HG02938 (cell line): ENCODE results near the gene ADNP.
A peak's percentile ranks its signal among the peaks of the same experiment; 100 is the strongest.

Experiments
- ATAC-seq: cut with Tn5 transposase; IDR thresholded peaks from one replicate; pipeline ENCODE4 v1.9.1; 2021; ENCODE audit warnings: mild to moderate bottlenecking, moderate library complexity; ENCODE audit not compliant: unreplicated experiment

Gene ADNP

GRCh38 chr20:50932691-50933280 lies 1.5 kb upstream of the ADNP start:
- no peak for ATAC-seq

GRCh38 chr20:50932016-50932485 lies 814 bp upstream of the ADNP start:
- no peak for ATAC-seq

DNA sequence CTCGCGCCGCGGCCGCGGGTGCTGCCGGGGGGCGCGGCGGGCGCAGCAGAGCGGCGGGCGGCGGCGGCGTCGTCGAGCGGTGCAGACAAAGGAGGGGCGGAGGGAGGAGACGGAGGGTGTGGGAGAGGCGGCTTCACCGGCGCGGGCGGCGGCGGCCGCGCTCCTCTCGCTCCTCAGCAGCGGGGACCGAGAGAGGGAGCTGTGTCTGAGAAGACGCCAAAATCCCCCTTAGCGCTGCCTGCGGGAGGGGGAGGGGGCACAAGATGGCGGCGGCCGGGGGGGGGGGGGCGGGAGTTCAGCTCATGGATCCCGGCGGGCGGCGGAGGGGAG lies 296 bp downstream of the ADNP start:
- ATAC-seq = peak; percentile 16

DNA sequence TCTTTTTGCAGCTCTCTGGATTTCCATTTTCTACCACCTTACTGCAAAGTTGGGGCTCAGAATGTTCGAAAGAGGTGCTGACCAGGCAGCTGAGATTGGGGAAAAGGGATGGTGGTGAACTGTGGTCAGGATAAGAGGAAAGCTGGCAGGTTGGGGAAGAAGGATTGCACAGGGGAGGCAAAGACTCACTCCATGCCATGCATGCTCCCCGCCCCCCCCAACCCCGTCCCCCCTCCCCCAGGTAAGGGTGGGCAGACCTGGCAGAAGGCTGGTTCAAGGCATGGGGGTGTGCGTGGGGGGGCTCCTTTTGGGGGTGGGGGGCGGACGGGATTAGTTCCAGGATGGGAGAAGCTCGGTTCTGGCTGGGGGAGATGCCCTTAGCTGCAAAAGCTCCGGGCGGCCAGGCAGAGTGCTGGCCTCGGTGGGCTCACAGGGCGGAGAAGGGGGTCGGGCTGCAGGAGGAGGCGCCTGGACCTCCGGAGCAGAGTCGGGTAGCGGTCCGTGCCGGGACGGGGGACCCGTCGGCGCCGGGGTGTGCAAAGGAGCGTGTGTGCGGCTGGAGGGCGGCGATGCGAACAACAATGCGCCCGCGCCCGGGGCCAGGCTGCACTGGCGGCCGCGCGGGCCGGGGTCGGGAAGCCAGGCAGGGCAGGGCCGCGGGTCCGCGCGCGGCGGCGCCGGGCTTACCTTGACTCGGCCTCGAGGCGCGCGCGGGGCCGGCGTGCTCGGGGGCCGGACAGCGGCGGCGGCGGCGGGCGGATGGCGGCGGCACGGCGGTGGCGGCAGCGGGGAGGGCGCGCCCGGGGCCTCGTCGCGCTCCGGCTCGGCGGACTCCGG lies 880 bp downstream of the ADNP start:
- ATAC-seq = peak; percentile 2

DNA sequence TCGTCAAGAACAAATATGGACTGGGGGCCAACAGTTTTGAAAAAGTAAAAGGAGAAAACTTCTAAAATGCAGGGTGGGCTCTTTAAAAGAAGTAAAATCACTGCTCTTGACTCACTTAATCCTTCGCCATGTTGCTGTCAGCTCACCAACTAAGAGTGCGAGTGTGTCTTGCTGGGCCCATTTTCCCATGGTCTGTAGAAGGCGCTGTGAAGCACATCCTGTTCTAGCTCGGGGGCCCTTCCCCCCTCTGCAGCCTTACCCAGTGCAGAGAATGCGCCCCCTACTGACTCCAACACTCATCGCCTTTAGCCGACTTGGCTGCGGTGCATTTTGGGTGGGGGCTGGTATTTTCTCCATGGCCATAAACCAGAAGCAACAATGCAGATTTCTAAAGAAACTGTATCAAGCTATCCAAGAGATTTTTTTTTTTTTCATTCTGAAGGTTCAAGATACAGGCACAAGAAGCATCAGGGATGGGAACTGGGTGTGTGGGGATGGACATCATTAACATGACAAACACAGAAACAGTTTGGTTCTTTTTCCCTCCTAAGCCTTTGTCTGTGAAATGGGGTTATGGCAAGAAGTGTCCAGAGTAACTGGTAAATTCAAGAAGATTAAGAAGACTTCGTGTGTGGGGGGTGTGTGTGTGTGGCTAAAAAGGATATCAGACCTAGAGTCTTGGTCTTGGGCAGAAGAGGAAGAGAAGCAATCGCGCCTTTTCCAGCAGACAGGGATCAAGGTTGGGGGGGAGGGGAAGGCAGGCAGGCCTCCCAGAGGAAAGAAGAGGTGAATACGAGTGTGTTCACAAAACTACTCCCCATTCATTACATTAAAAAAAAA lies 1.7 kb downstream of the ADNP start:
- ATAC-seq = peak; percentile 58

DNA sequence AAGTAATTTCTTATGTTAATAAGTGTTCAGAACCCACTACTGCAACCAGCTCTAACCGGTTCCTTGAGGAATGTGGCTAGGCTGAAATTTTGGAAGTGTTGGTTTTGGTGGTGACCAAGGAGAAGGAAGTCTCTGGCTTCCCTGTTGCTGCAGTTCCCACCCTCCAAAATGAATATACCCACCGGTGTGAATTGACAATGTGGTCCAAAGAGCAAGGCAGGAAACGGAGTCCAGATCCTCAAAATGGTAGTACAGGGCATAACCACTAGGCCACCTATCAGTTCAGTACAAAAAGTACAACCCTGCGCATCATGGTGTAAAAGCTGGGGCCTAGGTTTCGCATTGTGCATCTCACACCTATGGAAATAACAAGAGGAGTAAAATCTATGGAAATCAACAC lies 2.8 kb downstream of the ADNP start:
- no peak for ATAC-seq

- ATAC-seq = no peak
Measured at GRCh38 chr20:50926530-50926929, 4.7 kb downstream of the ADNP start.

GRCh38 chr20:50924261-50924920 lies 6.8 kb downstream of the ADNP start:
- ATAC-seq = no peak

GRCh38 chr20:50921803-50922501 lies 9.3 kb downstream of the ADNP start:
- no peak for ATAC-seq

DNA sequence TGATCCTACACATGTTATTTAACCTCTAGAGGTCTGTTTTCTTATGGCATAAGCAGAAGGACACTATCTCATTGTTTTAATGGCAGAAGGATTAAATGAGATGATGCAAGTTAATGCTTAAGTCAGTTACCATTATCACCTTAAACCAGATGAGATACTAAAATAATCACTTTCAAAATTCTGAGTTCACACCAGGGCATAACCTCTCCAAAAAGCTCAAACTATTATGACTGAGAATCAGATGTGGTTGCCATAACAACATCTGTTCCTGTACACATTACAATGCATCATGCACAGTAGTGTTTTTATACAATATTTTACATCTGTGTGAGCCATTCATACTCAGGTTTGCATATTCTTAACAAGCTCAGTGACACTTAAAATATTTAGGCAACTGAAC lies 10.2 kb downstream of the ADNP start:
- no peak for ATAC-seq

GRCh38 chr20:50919567-50919966 lies 11.7 kb downstream of the ADNP start:
- no peak for ATAC-seq

DNA sequence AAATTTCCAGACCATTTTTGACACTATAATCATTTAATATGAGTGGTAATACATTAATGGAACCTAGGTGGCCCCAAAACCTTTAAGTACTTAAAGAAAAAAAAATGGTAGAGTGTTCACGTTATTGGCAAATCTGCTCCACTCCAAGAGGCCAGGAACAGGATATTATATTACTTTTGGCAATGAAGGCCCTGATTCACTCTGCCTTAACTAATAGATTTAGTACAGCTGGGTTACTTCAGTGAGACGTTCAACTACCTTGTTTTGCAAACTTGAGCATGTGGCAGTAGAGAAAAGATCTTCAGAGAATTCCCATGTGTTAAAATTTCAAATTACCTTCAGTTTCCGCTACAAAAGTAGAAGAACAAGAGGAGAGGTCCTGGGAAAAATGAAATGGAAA lies 12.8 kb downstream of the ADNP start:
- no peak for ATAC-seq

- ATAC-seq = no peak
Measured at GRCh38 chr20:50916934-50917333, 14.3 kb downstream of the ADNP start.

- ATAC-seq = no peak
Measured at GRCh38 chr20:50916257-50916656, 15.0 kb downstream of the ADNP start.

- ATAC-seq = no peak
Measured at GRCh38 chr20:50915424-50915823, 15.8 kb downstream of the ADNP start.

DNA sequence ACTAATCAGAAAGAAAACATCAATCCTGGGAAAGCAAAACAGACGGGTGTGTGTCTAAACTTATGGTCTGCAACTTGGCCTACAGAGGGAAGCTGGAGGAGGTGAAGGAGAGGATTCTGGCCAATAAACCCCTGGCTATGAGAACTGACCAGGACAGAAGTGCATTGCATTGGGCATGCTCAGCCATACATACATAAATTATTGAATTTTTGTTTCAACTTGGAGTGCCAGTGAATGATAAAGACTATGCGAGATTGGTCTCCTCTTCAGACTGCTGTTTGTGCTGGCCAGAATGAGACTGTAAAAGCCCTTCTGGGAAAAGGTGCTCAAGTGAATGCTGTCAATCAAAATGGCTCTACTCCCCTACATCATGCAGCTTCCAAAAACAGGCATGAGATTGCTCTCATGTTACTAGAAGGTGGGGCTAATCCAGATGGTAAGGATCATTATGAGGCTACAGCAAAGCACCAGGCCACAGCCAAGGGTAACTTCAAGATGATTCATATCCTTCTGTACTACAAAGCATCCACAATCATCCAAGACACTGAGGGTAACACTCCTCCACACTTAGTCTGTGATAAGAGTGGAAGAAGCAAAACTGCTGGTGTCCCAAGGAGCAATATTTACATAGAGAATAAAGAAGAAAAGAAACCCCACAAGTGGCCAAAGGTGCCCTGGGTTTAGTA lies 17.4 kb downstream of the ADNP start:
- ATAC-seq = no peak

DNA sequence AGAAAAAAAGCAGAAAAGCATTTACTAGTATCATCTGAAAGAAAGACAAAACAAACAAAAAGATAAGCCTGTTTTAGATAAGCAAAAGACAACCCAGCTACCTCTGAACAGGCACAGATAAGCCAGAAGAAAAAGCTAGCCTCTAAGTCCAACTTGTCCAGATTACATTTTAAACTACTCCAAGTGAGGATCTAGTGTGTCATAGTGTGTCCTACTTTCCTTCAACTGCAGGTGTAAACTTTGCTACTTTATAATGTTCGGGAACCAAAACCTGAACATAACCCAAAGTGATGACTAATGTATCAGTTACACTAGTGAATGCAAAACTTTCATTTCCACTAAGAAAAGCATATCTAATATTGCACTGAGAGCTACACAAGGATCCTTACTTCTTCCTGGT lies 19.5 kb downstream of the ADNP start:
- ATAC-seq = peak; percentile 45

- ATAC-seq = peak; percentile 5
Measured at GRCh38 chr20:50911030-50911429, 20.2 kb downstream of the ADNP start.

- no peak for ATAC-seq
Measured at GRCh38 chr20:50909413-50909812, 21.8 kb downstream of the ADNP start.

DNA sequence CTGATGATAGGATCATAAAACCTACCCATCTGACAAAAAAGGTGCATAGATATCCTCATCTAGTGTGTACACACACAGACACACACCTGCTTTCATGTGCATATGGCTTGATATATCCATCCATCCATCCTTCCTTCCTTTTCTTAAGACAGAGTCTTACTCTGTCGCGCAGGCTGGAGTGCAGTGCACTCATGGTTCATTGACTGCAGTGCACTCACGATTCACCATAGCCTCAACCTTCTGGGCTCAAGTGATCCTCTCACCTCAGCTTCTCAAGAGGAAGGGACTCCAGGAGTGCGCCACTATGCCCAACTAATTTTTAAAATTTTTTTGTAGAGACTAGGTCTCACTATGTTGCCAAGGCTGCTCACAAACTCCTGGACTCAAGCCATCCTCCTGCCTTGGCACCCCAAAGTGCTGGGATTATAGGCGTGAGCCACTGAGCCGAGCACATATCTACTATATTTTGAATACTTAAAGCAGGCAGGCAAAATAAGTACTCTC lies 27.1 kb downstream of the ADNP start:
- ATAC-seq = no peak
